HG03558 (cell line): ENCODE results near the gene STAG1.
"Not testable (repeated sequence)": the region's sequence is repeated elsewhere in the genome, so short reads cannot be mapped to it uniquely, and the experiment has no call there.

Experiments
- ATAC-seq: cut with Tn5 transposase; IDR thresholded peaks from one replicate; pipeline ENCODE4 v1.9.1; 2021; ENCODE audit warnings: moderate number of reproducible peaks; ENCODE audit not compliant: unreplicated experiment; ENCODE audit errors: extremely low read depth

The STAG1 gene

GRCh38 chr3:136711277-136711676 lies 40.9 kb downstream of the STAG1 start:
- ATAC-seq, result no peak

DNA sequence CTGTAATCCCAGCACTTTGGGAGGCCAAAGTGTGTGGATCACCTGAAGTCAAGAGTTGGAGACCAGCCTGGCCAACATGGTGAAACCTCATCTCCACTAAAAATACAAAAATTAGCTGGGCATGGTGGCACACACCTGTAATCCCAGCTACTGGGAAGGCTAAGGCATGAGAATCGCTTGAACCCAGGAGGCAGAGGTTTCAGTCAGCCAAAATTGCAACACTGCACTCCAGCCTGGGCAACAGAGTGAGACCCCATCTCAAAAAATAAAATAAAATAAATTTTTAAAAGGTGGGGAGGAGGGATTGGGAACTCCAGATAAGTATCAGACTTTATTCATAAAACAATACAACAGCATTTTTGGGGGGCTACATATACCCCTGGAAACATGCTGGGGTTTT lies 42.4 kb downstream of the STAG1 start:
- ATAC-seq, result not testable (repeated sequence)

DNA sequence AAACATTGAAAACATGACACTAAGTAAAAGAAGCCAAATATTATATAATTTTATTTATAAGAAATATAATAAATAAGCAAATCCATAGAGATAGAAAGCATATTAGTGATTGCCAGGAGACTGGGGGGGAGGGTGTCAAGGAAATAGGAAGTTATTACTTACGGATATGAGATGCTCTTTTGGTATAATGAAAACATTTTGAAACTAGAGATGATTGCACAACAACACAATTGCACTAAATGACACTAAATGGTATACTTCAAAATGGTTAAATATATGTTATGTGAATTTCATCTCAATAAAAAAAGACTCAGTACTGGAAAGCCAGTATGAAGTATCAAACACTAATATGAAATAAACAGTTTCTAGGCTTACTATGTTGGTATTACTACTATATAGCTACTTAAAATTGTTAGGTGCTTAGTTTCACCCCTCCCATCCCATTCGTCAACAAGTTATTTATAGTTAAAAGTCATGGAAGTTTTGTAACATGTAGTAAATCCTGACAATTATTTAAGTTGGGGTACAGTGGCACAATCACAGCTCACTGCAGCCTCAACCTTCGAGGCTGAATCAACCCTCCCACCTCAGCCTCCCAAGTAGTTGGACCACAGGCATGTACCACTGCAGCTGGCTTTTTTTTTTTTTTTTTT lies 43.7 kb downstream of the STAG1 start:
- ATAC-seq, result no peak

- no peak for ATAC-seq
Observed at GRCh38 chr3:136703429-136703828, 48.7 kb downstream of the STAG1 start.

DNA sequence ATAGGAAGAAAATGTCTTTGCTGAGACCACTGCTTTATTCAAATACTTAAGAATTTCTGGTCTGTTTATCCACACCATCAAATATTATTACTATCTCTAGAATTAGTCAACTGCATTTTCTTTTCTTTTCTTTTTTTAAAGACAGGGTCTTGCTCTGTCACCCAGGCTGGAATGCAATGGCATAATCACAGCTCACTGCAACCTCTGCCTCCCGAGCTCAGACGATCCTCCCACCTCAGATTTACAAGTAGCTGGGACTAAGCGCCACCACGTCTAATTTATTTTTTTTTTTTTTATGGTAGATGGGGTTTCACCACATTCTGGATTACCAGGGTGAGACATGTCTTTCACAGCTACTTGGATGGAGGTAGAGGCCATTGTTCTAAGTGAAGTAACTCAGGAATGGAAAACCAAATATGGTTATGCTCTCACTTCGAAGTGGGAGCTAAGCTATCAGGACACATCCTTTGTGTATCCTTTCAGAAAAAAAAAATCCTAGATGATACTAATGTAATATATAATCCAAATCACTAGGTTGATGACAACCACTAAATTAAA lies 52.8 kb downstream of the STAG1 start:
- ATAC-seq, result no peak

- no peak for ATAC-seq
Observed at GRCh38 chr3:136698361-136698760, 53.8 kb downstream of the STAG1 start.

- no peak for ATAC-seq
Observed at GRCh38 chr3:136696797-136697196, 55.4 kb downstream of the STAG1 start.

DNA sequence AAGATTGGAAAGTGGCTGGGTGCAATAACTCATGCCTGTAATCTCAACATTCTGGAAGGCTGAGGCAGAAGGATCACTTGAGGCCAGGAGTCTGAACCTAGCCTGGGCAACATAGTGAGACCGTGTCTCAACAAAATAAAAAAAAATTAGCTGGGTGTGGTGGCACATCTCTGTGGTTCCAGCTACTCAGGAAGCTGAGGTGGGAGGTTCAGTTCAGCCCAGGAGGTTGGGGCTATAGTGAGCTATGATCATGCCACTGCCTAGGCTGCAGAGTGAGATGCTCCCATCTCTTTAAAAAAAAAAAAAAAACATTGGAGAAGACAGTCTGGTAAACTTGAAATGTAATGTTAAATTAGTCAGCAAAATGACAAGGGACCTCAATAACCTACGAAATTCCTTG lies 57.9 kb downstream of the STAG1 start:
- ATAC-seq, result no peak

DNA sequence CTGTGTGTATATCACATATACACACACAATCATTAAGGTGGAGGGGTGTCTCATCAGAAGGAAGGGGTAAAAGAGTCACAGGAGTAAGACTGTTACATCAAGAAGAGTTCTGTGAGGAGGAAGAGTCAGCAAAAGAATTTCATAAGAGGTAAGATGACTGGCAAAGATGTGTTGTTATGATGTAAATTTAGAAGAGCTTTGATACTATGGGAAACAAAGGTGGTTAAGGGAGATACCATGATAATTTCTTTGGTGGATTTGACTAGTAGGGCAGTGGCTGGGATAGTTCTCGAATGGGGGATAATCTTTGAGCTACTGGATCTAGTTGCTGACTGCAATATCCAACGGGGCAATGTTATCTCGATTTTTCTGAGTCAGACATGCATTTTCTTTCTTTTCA lies 61.6 kb downstream of the STAG1 start:
- ATAC-seq, result no peak

- ATAC-seq, result no peak
Observed at GRCh38 chr3:136685882-136686281, 66.3 kb downstream of the STAG1 start.

DNA sequence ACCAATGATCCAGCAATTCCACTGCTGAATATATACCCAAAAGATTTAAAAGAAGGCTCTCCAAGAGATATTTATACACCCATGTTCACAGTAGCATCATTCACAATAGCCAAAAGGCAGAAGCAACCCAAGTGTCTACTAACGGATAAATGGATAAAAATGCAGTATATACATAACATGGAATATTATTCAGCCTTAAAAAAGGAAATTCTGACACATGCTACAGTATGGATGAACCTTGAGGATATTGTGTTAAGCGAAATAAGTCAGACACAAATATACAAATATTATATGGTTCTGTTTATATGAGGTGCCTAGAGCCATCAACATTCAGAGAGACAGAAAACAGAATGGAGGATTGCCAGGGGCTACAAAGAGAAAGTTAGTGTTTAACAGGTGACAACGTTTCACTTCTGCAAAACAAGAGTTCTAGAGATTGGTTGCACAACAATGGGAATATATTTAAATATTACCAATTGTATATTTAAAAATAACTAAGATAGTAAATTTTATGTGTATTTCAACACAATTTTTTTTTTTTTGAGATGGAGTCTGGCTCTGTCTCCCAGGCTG lies 69.4 kb downstream of the STAG1 start:
- ATAC-seq, result no peak

- no peak for ATAC-seq
Observed at GRCh38 chr3:136678981-136679380, 73.2 kb downstream of the STAG1 start.

DNA sequence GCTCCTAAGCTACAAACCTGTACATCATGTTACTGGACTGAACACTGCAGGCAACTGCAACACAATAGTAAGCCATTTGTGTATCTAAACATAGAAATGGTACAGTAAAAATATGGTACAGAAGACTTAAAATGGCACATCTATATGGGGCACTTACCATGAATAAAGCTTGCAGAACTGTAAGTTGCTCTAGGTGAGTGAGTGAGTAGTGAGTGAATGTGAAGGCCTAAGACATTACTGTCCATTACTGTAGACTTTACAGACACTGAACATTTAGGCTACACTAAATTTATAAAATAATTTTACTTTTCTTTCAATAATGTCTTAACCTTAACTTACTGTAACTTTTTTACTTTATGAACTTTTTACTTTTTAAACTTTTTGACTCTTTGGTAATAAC lies 76.2 kb downstream of the STAG1 start:
- ATAC-seq, result no peak

DNA sequence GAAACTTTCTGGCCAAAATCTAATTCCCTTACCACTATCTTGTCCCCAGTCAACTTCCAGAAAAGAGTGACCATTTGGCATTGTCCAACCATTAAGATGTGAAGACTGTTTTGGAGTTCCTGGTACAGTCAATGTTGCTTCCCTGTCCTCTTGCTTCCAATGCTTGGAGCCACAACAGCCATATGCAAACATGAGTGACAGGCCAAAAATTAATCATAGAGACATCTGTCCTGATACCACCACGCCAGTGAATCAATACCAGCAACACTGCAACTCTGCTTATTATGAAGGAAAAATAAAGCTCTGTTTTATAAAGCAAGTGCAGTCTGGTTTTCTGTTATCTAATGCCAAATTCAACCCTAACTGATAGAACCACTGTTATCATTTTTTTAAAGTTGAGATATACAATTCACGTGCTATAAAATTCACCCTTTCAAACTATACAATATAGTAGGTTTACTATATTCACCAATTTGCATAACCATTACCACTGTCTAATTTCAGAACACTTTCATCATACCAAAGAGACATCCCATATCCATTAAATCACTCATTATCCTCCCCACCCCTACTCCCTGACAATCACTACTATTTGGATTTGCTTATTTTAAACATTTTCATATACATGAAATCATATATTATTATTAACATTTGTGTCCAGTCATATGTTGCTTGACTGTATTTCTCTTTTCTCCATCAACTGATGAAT lies 76.9 kb downstream of the STAG1 start:
- ATAC-seq, result no peak

GRCh38 chr3:136672457-136672856 lies 79.7 kb downstream of the STAG1 start:
- no peak for ATAC-seq

DNA sequence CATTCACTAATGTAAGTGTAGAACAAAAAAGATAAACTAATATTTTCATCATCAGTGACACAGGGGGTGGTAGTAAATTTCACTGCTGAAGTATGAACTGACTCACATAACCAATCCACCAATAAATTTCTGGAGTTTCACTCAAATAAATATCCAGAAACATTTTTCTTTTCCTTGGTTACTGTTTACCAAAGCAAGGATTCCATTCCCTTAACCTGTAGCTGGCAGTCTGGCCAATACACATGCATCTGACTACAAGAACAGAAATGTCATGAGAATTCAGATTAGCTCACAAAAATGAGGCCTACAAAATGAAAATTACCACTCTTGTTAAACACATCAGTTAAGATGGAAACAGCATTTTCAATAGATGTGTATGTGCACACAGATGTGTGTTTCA lies 80.3 kb downstream of the STAG1 start:
- no peak for ATAC-seq

- ATAC-seq, result no peak
Observed at GRCh38 chr3:136670166-136670565, 82.0 kb downstream of the STAG1 start.

DNA sequence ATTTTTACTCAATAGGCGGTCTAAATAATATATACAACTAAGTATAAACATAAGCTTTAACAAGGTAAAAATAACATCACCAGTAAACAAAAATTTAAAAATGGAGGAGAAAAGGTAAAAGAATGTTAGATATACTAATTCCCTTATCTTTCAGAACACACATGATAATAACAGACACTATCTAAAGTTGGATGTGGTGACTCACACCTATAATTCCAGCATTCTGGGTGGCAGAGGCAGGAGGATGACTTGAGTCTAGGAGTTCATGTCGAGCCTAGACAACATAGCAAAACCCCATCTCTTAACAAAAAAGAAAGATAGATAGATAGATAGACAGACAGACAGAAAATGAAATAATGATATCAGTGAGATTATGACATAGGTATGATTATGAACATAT lies 85.1 kb downstream of the STAG1 start:
- ATAC-seq, result no peak

- not testable (repeated sequence) for ATAC-seq
Observed at GRCh38 chr3:136666301-136666700, 85.9 kb downstream of the STAG1 start.

GRCh38 chr3:136664771-136665170 lies 87.4 kb downstream of the STAG1 start:
- no peak for ATAC-seq

- ATAC-seq, result no peak
Observed at GRCh38 chr3:136661282-136661681, 90.9 kb downstream of the STAG1 start.
